GM21576 (cell line): ENCODE data around the gene CNTN1.

ENCODE experiments used
- ATAC-seq: cut with Tn5 transposase; IDR thresholded peaks from one replicate; pipeline ENCODE4 v1.9.1; 2021; ENCODE audit warnings: mild to moderate bottlenecking, moderate library complexity; ENCODE audit not compliant: unreplicated experiment

Gene CNTN1

GRCh38 chr12:40834321-40834720, 142.1 kb downstream of the CNTN1 start:
- no peak for ATAC-seq

- no peak for ATAC-seq
Measured at GRCh38 chr12:40837891-40838429, 145.7 kb downstream of the CNTN1 start.

GRCh38 chr12:40843495-40843894, 151.3 kb downstream of the CNTN1 start:
- no peak for ATAC-seq

- ATAC-seq = no peak
Measured at GRCh38 chr12:40853221-40853620, 161.0 kb downstream of the CNTN1 start.

- ATAC-seq = no peak
Measured at GRCh38 chr12:40854604-40855003, 162.4 kb downstream of the CNTN1 start.

- no peak for ATAC-seq
Measured at GRCh38 chr12:40864891-40865290, 172.7 kb downstream of the CNTN1 start.

- ATAC-seq = no peak
Measured at GRCh38 chr12:40870981-40871380, 178.7 kb downstream of the CNTN1 start.

- no peak for ATAC-seq
Measured at GRCh38 chr12:40874868-40875267, 182.6 kb downstream of the CNTN1 start.

GRCh38 chr12:40889329-40889728, 197.1 kb downstream of the CNTN1 start:
- ATAC-seq = no peak

GRCh38 chr12:40892528-40892927, 200.3 kb downstream of the CNTN1 start:
- ATAC-seq = no peak

- ATAC-seq = no peak
Measured at GRCh38 chr12:40898505-40898904, 206.3 kb downstream of the CNTN1 start.

- ATAC-seq = no peak
Measured at GRCh38 chr12:40903040-40903439, 210.8 kb downstream of the CNTN1 start.

GRCh38 chr12:40907115-40907527, 214.9 kb downstream of the CNTN1 start:
- ATAC-seq = peak; percentile 78

GRCh38 chr12:40911676-40912075, 219.4 kb downstream of the CNTN1 start:
- no peak for ATAC-seq

- ATAC-seq = no peak
Measured at GRCh38 chr12:40915172-40915571, 222.9 kb downstream of the CNTN1 start.

GRCh38 chr12:40917561-40917960, 225.3 kb downstream of the CNTN1 start:
- no peak for ATAC-seq

- ATAC-seq = no peak
Measured at GRCh38 chr12:40921563-40922163, 229.4 kb downstream of the CNTN1 start.

GRCh38 chr12:40937891-40938290, 245.7 kb downstream of the CNTN1 start:
- ATAC-seq = no peak

GRCh38 chr12:40942326-40942725, 250.1 kb downstream of the CNTN1 start:
- ATAC-seq = no peak

GRCh38 chr12:40945772-40946171, 253.5 kb downstream of the CNTN1 start:
- no peak for ATAC-seq

GRCh38 chr12:40946612-40947194, 254.5 kb downstream of the CNTN1 start:
- no peak for ATAC-seq

GRCh38 chr12:40947797-40948196, 255.6 kb downstream of the CNTN1 start:
- no peak for ATAC-seq

GRCh38 chr12:40953076-40953475, 260.8 kb downstream of the CNTN1 start:
- ATAC-seq = no peak
